MM.1S (cell line): ENCODE data around the gene THADA.

Source experiments
- CTCF ChIP-seq: fragments of 300-600 bp; sonication (generic); IDR thresholded peaks from 2 replicates; pipeline ENCODE4 v1.5.1; 2016; ENCODE audit warnings: antibody characterized with exemption, low read length, mixed read lengths
- EZH2 ChIP-seq: fragments of 300-600 bp; sonication (generic); optimal IDR thresholded peaks from 2 replicates; pipeline ENCODE3; 2017; ENCODE audit warnings: low read depth, mild to moderate bottlenecking, antibody characterized with exemption, low read length, mixed read lengths

- no peak for TF ChIP-seq CTCF
- no peak for TF ChIP-seq EZH2
Measured at GRCh38 chr2:43341959-43342757, 253.7 kb downstream of the THADA start.
